ENCODE measurements around the gene PLXNC1.

The PLXNC1 gene

DNA sequence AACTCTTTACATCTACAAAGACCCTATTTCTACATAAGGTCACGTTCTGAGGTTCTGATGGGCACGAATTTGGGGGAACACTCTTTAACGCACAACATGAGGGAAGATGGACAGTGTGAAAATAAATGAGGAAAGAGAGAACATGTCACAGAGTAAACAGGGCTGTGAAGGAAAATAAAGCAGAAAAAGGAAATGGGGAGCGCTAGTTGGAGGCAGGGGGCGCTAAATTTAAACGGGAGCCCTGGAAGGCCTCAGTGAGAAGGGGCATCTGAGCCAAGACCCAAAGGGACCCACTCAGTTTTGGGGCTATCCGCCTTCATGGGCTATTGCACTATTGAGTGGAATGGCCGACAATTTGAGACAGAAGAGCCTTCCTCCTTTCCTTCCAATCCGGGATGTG lies 50.5 kb downstream of the PLXNC1 start:
- no peaks in the 10 kb centered on the region for H3K27me3 ChIP-seq (ENCODE audit: insufficient read depth, poor library complexity, severe bottlenecking)
- no peak for TF ChIP-seq SPI1 (IDR thresholded peaks at IDR 0.05; ENCODE audit: borderline replicate concordance, low read depth)
- TF ChIP-seq, protein P1, sequence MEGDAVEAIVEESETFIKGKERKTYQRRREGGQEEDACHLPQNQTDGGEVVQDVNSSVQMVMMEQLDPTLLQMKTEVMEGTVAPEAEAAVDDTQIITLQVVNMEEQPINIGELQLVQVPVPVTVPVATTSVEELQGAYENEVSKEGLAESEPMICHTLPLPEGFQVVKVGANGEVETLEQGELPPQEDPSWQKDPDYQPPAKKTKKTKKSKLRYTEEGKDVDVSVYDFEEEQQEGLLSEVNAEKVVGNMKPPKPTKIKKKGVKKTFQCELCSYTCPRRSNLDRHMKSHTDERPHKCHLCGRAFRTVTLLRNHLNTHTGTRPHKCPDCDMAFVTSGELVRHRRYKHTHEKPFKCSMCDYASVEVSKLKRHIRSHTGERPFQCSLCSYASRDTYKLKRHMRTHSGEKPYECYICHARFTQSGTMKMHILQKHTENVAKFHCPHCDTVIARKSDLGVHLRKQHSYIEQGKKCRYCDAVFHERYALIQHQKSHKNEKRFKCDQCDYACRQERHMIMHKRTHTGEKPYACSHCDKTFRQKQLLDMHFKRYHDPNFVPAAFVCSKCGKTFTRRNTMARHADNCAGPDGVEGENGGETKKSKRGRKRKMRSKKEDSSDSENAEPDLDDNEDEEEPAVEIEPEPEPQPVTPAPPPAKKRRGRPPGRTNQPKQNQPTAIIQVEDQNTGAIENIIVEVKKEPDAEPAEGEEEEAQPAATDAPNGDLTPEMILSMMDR (IDR thresholded peaks at IDR 0.05; ENCODE audit: insufficient read depth, low read length), result no peak
- TF ChIP-seq GABPA (IDR thresholded peaks at IDR 0.05; ENCODE audit: low read depth), result no peak
- no peak for TF ChIP-seq POLR2AphosphoS5 (IDR thresholded peaks at IDR 0.05; ENCODE audit: low read depth)
- TF ChIP-seq, protein P2, sequence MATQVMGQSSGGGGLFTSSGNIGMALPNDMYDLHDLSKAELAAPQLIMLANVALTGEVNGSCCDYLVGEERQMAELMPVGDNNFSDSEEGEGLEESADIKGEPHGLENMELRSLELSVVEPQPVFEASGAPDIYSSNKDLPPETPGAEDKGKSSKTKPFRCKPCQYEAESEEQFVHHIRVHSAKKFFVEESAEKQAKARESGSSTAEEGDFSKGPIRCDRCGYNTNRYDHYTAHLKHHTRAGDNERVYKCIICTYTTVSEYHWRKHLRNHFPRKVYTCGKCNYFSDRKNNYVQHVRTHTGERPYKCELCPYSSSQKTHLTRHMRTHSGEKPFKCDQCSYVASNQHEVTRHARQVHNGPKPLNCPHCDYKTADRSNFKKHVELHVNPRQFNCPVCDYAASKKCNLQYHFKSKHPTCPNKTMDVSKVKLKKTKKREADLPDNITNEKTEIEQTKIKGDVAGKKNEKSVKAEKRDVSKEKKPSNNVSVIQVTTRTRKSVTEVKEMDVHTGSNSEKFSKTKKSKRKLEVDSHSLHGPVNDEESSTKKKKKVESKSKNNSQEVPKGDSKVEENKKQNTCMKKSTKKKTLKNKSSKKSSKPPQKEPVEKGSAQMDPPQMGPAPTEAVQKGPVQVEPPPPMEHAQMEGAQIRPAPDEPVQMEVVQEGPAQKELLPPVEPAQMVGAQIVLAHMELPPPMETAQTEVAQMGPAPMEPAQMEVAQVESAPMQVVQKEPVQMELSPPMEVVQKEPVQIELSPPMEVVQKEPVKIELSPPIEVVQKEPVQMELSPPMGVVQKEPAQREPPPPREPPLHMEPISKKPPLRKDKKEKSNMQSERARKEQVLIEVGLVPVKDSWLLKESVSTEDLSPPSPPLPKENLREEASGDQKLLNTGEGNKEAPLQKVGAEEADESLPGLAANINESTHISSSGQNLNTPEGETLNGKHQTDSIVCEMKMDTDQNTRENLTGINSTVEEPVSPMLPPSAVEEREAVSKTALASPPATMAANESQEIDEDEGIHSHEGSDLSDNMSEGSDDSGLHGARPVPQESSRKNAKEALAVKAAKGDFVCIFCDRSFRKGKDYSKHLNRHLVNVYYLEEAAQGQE (IDR thresholded peaks at IDR 0.05; ENCODE audit: insufficient replicate concordance, low read depth), result no peak
- H3K4me3 ChIP-seq (replicated peaks; ENCODE audit: insufficient read depth, low read length), result no peak overlapping the region
- DNase-seq (ENCODE audit: low read depth in 1 of 2, low spot score in 1 of 2), result no peak
- H3K27ac ChIP-seq (replicated peaks), result no peak overlapping the region

DNA sequence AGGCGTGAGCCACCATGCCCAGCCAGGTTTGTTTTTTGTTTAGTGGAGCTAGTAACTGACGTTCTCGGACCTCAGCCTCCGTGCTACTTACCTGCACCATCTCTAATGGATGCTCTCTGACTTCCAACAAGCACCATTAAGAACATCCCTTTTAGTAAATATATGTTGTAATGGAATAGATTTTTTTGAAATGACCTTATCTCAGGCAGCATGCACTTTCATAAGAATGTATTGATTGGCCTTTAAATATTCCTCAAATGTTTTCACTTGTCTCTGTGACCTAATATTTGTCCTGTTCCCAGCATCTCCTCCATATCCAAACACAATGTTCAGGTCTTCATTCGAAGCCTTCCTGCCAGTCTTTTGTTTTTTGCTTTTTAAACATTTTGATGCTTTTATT lies 51.7 kb downstream of the PLXNC1 start:
- no peak for DNase-seq (ENCODE audit: low read depth in 1 of 2, low spot score in 1 of 2)
- Histone ChIP-seq H3K4me3 (replicated peaks; ENCODE audit: insufficient read depth, low read length) (no peak overlapping the region), H3K27ac (replicated peaks) (no peak overlapping the region), H3K27me3 (ENCODE audit: insufficient read depth, poor library complexity, severe bottlenecking) (no peaks in the 10 kb centered on the region)
- TF ChIP-seq, protein P2 (IDR thresholded peaks at IDR 0.05; ENCODE audit: insufficient replicate concordance, low read depth), result no peak
- TF ChIP-seq, protein P1 (IDR thresholded peaks at IDR 0.05; ENCODE audit: insufficient read depth, low read length), result no peak
- TF ChIP-seq SPI1 (IDR thresholded peaks at IDR 0.05; ENCODE audit: borderline replicate concordance, low read depth) (no peak), GABPA (IDR thresholded peaks at IDR 0.05; ENCODE audit: low read depth) (no peak), POLR2AphosphoS5 (IDR thresholded peaks at IDR 0.05; ENCODE audit: low read depth) (no peak)

DNA sequence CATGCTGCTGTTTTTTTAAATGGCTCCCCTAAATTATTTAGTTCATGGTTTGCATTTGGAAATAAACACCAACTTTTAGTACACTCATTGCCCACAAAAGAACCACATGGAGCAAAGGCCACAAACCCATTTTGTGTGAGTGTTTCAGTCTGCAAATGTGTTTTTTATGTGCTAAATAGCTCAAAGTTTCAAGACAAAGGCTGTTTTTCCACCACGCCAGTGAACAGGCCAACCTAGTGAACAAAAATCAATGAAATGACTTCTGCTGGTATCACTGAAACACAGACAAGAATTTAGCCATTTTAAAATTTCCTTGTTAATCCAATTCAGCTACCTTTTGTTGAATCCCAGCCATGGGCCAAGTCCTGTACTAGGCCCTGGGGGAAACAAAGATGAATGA lies 52.3 kb downstream of the PLXNC1 start:
- Histone ChIP-seq H3K4me3 (replicated peaks; ENCODE audit: insufficient read depth, low read length) (no peak overlapping the region), H3K27ac (replicated peaks) (no peak overlapping the region), H3K27me3 (ENCODE audit: insufficient read depth, poor library complexity, severe bottlenecking) (no peaks in the 10 kb centered on the region)
- no peak for DNase-seq (ENCODE audit: low read depth in 1 of 2, low spot score in 1 of 2)
- TF ChIP-seq, protein P2 (IDR thresholded peaks at IDR 0.05; ENCODE audit: insufficient replicate concordance, low read depth), result no peak
- TF ChIP-seq, protein P1 (IDR thresholded peaks at IDR 0.05; ENCODE audit: insufficient read depth, low read length), result no peak
- TF ChIP-seq POLR2AphosphoS5 (IDR thresholded peaks at IDR 0.05; ENCODE audit: low read depth) (no peak), SPI1 (IDR thresholded peaks at IDR 0.05; ENCODE audit: borderline replicate concordance, low read depth) (no peak), GABPA (IDR thresholded peaks at IDR 0.05; ENCODE audit: low read depth) (no peak)

Measured in HL-60 (cell line).